Colon (tissue), 2 donors: ENCODE data around the gene DYNC1I2.

Experiments used
- FAIRE-seq: peaks from 2 replicates; lab custom pipeline; 2012; peaks lifted over from hg19 to GRCh38; lab: Jason Lieb, UNC
- donor health status: control.
- donor health status: control.

The DYNC1I2 gene

GRCh38 chr2:171785450-171785849, 98.2 kb downstream of the DYNC1I2 start:
- no peak for FAIRE-seq

DNA sequence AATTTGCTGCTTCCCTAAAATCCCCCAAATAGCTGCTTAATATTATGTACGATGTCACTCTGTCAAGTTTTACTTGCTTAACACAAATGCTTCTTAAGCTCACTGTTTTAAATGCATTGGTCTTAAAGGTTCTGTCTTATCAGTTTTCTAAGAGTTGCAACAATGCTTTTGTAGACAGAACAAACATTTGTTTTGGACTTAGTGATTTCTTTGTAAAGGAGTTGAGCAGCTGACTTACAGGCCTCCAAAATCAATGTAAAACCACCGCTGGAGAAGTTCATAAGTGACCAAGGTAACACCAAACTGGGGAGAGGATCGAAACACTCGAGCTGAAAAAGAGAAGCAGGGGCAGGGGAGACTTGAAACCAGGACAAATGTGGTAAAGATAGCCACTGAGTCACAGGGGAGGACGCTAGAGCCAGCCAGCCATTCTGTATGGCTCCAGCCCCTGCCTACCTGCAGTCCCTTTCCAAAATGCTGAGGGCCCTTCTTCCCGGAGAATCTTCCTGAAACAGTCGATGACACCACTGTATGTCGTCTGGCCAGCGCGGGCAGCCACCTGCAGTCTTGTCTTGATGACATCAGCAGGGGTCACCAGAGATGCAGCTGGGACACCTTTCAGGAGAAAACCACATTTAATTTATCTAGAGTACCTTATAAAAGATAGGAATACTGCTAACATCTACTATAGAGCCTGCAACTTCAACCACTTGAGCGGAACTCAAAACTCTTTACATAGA, 100.2 kb downstream of the DYNC1I2 start:
- FAIRE-seq, result no peak

DNA sequence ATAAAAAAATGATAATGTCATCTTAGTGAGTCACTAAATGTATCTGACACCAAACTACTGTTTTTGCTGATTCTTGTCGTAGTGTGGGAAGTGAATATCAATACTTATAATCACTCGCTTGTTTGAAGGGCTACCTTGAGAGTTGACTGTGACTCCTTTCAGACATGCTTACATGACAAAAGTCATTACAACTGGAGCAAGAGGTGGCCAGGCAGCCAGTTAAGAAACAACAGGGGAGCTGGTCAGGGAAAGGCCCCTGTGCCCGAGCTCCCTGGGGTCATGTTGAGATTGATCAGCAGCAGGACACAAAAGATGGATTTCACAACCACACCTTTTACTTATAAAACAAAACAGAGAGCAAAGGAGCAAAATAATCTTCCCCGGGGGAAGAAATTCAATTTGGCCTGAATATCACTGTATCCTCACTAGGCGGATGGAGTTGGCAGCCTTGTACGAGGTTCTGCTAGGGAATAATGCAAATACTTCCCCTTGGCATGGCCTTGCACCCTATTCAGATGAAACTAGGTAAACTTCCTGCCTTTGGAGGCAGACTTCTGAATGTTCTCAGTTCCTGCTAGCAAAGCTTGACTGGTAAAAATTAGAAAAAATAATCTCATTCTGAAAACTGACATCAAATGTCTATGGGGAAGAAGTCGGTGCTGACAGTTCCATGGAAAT, 101.2 kb downstream of the DYNC1I2 start:
- no peak for FAIRE-seq

GRCh38 chr2:171789956-171790355, 102.7 kb downstream of the DYNC1I2 start:
- no peak for FAIRE-seq

- FAIRE-seq, result no peak
Observed at GRCh38 chr2:171791361-171791760, 104.1 kb downstream of the DYNC1I2 start.

GRCh38 chr2:171792157-171792556, 104.9 kb downstream of the DYNC1I2 start:
- no peak for FAIRE-seq

DNA sequence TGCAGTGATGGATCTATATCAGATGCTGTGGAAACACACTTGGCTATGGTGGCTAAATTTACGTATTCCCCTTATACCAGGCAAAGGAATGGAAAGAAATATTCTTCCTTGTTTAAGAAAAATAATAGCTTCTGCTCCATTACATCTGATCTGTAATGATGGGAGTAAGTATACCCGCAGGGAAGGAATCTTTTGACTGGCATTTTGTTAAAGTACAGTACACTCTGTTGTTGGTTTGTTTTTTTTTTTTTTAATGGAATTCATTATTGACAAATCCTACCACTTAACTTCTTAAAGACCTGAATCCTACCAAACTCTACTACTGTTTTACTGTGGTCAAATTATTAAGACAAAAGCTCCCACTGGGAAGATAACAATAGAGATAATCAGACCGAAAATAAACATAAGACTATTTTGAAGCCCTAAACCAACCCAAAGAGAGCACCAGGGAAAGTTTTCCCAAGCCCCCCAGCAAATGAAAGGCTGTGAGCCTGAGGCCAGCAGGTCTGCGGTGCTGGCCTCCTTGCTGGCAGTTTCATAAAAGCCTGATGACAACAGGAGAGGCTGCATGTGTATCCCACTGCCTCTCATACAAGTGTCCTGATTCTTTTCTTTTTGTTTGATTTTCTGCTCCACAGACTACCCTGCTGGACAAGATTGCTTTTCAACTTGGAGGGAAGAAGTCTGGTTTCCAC, 105.8 kb downstream of the DYNC1I2 start:
- FAIRE-seq, result no peak

GRCh38 chr2:171793691-171794678, 106.7 kb downstream of the DYNC1I2 start:
- FAIRE-seq, result no peak

GRCh38 chr2:171794918-171795317, 107.6 kb downstream of the DYNC1I2 start:
- FAIRE-seq, result no peak
